HL-60 (cell line): ENCODE data around the gene VWA8.

ENCODE experiments used
- DNase-seq, 2 experiments: peaks; one replicate each; pipeline ENCODE4 v3.0.0-alpha.2; 2010 to 2020; ENCODE audit warnings: low read depth in 1 of 2, low spot score in 1 of 2
- H3K27ac ChIP-seq: fragments of 250-450 bp; sonication (Bioruptor Pico); replicated peaks from 2 replicates; pipeline ENCODE4 v1.5.1; 2020; ENCODE audit warnings: mild to moderate bottlenecking, moderate library complexity
- H3K27me3 ChIP-seq: fragments of 250-450 bp; sonication (Bioruptor Pico); 2 replicates; pipeline ENCODE4 v1.5.1; 2021; ENCODE audit warnings: mild to moderate bottlenecking, moderate library complexity; ENCODE audit not compliant: insufficient read depth, poor library complexity, severe bottlenecking
- H3K4me3 ChIP-seq: replicated peaks from 2 replicates; pipeline ENCODE4 v1.5.1; 2011; ENCODE audit warnings: mild to moderate bottlenecking, control low read depth, low read length; ENCODE audit not compliant: insufficient read depth
- GABPA ChIP-seq: IDR thresholded peaks from 2 replicates; pipeline ENCODE4 v1.6.1; 2012; ENCODE audit warnings: low read depth
- POLR2AphosphoS5 ChIP-seq: IDR thresholded peaks from 2 replicates; pipeline ENCODE4 v1.6.1; 2012; ENCODE audit warnings: low read depth
- SPI1 ChIP-seq: IDR thresholded peaks from 2 replicates; pipeline ENCODE4 v1.6.1; 2012; ENCODE audit warnings: low read depth, mild to moderate bottlenecking, borderline replicate concordance
- TF ChIP-seq, protein P1 (sequence below): IDR thresholded peaks from one replicate; pipeline ENCODE4 v1.5.1; 2011; ENCODE audit warnings: low read length, control low read depth, inconsistent platforms; ENCODE audit not compliant: insufficient read depth
- TF ChIP-seq, protein P2 (sequence below): IDR thresholded peaks from 2 replicates; pipeline ENCODE4 v1.6.1; 2012; ENCODE audit warnings: low read depth; ENCODE audit not compliant: insufficient replicate concordance

VWA8 gene

DNA sequence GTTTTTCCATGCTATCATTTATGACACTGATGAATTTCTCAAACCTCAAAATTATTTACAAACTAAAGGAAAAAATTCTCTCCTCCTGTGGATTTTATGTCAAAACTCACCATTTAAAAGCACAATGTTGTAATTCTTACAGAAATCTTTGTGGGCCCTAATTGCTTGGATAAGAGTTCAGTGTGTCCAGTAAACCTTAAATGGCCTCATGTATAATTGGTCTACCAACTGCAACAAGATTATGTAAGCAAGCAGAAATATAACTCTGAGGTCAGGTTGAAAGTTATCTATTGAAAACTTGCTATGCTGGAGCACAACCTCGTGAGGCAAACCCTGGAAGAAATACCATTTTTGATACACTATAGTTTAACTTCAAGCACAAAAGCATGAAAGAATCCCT lies 22.0 kb downstream of the VWA8 start:
- TF ChIP-seq, protein P1, sequence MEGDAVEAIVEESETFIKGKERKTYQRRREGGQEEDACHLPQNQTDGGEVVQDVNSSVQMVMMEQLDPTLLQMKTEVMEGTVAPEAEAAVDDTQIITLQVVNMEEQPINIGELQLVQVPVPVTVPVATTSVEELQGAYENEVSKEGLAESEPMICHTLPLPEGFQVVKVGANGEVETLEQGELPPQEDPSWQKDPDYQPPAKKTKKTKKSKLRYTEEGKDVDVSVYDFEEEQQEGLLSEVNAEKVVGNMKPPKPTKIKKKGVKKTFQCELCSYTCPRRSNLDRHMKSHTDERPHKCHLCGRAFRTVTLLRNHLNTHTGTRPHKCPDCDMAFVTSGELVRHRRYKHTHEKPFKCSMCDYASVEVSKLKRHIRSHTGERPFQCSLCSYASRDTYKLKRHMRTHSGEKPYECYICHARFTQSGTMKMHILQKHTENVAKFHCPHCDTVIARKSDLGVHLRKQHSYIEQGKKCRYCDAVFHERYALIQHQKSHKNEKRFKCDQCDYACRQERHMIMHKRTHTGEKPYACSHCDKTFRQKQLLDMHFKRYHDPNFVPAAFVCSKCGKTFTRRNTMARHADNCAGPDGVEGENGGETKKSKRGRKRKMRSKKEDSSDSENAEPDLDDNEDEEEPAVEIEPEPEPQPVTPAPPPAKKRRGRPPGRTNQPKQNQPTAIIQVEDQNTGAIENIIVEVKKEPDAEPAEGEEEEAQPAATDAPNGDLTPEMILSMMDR: no peak
- TF ChIP-seq SPI1 (no peak), POLR2AphosphoS5 (no peak), GABPA (no peak)
- TF ChIP-seq, protein P2, sequence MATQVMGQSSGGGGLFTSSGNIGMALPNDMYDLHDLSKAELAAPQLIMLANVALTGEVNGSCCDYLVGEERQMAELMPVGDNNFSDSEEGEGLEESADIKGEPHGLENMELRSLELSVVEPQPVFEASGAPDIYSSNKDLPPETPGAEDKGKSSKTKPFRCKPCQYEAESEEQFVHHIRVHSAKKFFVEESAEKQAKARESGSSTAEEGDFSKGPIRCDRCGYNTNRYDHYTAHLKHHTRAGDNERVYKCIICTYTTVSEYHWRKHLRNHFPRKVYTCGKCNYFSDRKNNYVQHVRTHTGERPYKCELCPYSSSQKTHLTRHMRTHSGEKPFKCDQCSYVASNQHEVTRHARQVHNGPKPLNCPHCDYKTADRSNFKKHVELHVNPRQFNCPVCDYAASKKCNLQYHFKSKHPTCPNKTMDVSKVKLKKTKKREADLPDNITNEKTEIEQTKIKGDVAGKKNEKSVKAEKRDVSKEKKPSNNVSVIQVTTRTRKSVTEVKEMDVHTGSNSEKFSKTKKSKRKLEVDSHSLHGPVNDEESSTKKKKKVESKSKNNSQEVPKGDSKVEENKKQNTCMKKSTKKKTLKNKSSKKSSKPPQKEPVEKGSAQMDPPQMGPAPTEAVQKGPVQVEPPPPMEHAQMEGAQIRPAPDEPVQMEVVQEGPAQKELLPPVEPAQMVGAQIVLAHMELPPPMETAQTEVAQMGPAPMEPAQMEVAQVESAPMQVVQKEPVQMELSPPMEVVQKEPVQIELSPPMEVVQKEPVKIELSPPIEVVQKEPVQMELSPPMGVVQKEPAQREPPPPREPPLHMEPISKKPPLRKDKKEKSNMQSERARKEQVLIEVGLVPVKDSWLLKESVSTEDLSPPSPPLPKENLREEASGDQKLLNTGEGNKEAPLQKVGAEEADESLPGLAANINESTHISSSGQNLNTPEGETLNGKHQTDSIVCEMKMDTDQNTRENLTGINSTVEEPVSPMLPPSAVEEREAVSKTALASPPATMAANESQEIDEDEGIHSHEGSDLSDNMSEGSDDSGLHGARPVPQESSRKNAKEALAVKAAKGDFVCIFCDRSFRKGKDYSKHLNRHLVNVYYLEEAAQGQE: no peak
- DNase-seq: no peak
- no peak overlapping the region for H3K4me3 ChIP-seq
- no peak overlapping the region for H3K27ac ChIP-seq
- H3K27me3 ChIP-seq: no peaks in the 10 kb centered on the region

DNA sequence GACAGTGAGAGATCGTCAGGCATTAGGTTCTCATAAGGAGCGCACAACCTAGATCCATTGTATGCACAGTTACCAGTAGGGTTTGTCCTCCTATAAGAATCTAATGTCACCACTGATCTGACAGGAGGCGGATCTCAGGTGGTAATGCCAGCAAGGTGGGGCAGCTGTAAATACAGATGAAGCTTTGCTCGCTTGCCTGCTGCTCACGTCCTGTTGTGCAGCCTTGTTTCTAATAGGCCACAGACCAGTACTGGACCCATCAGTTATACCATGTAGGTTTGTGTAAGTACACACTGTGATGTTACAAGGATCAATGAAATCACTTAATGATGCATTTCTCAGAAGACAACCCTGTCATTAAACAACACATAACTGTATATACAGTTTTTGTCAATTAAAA lies 23.5 kb downstream of the VWA8 start:
- no peaks in the 10 kb centered on the region for H3K27me3 ChIP-seq
- TF ChIP-seq, protein P2: no peak
- TF ChIP-seq, protein P1: no peak
- no peak for TF ChIP-seq SPI1
- TF ChIP-seq POLR2AphosphoS5: no peak
- no peak overlapping the region for H3K4me3 ChIP-seq
- no peak for DNase-seq
- H3K27ac ChIP-seq: no peak overlapping the region

DNA sequence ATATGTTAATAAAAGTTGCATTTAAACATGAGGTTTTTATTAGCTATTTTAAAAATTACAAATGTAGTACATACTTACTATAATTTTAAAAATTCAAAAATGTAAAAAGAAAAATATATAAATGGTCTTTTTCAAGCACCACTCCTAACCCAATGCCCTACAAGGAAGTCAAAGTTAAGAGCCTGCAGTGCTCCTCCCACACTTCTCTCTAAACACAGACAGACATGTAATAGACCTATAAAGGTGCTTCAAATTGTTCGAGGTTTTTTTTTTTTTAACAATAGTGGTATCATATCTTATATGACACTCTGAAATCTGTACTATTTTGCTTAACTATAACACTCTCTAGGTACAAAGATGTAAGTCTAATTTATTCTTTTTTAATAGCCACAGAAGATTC lies 25.4 kb downstream of the VWA8 start:
- Histone ChIP-seq H3K27ac (no peak overlapping the region), H3K4me3 (no peak overlapping the region), H3K27me3 (no peaks in the 10 kb centered on the region)
- no peak for DNase-seq
- TF ChIP-seq SPI1 (no peak), POLR2AphosphoS5 (no peak)
- TF ChIP-seq, protein P2: no peak

DNA sequence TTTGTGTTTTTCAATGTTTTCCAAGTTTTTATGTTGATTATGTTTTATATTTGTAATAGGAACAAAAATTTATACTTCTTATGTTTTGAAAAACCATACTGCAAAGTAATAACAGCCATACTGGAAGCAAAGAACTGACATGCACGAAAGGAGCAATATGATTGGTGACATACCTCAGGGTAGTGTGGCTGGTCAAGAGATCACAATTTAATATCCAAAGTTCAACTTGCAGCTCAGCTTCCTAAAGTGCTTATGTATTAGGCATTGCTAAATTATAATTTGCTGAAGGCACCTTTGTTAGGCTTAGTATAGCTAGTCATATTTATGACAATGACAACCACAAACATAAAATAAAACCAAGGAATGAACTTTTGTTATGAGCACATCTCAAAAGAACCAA lies 25.9 kb downstream of the VWA8 start:
- DNase-seq: no peak
- H3K4me3 ChIP-seq: no peak overlapping the region
- TF ChIP-seq POLR2AphosphoS5 (no peak), GABPA (no peak)
- TF ChIP-seq, protein P2: no peak
- no peak overlapping the region for H3K27ac ChIP-seq
- no peaks in the 10 kb centered on the region for H3K27me3 ChIP-seq
